HG03521 (cell line): ENCODE measurements around the gene SRGAP1.
"Not testable (repeated sequence)": the region's sequence is repeated elsewhere in the genome, so short reads cannot be mapped to it uniquely, and the experiment has no call there.

Experiments used
- ATAC-seq: cut with Tn5 transposase; IDR thresholded peaks from one replicate; pipeline ENCODE4 v1.9.1; 2021; ENCODE audit warnings: mild to moderate bottlenecking, moderate library complexity; ENCODE audit not compliant: unreplicated experiment

Gene SRGAP1

DNA sequence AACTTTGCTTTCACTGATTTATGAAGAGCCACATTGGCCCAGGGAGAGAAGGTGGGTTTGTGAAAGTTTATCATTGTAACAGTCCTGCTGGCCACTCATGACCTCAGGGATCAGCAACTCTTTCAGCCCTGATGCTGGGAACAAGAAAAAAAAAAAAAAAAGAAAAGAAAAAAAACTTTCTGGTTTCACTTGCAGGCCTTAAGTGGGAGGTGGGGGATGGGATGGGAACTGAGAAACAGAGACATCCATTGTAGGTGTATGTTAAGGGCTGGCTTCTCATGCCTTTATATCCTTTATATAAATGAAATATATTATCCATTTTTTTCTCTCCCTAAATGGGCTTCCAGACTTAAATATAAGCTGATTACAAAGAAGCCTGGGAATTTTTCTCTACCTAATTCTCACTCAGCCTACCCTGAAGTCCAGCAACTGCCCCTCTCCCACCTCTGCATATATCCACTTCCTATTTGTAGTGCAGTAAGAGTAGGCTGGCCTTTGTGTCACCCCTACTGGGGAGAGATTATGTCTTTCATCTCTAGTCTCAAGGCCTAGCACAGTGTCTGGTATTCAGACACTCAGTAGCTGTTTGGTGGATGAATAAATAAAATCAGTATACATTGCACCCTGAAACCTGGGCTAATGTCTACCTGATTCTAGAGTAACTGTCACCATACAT lies 190.5 kb downstream of the SRGAP1 start:
- ATAC-seq = no peak

DNA sequence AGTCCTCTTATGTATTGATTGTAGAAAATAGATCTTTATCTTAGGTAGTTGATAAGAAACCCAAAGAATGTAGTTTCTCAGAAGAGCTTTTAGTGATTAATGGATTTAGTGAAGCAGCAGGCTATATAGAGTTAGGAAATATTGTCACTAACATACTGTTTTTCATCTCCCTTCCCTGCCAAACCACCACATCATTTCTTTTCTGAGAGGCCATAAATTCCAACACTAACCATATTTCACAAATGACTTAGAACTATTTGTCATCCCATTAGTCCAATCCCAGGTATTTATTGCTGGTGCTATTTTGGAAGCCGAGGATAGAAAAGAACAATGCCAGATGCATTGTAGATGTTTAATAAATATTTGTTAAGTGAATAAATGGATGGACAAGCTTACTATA lies 191.9 kb downstream of the SRGAP1 start:
- no peak for ATAC-seq

- no peak for ATAC-seq
Observed at GRCh38 chr12:64039281-64039871, 194.9 kb downstream of the SRGAP1 start.

DNA sequence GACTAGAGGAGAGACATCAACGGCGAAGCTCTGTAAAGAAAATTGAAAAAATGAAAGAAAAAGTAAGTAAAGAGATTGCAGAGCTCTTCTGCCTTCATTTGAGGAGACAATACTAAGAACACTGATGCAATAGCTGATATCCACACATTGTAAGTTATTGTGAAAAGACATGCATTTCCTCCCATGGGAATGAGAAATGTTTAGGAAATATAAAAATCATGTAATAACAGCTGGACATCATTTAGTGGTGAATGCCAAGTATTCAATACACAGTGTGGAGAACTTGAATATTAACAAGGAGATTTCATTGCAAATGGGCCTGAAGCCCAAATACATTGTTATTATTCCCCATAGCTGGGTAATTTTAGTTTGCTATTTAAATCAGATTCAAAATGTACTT lies 198.4 kb downstream of the SRGAP1 start:
- no peak for ATAC-seq

DNA sequence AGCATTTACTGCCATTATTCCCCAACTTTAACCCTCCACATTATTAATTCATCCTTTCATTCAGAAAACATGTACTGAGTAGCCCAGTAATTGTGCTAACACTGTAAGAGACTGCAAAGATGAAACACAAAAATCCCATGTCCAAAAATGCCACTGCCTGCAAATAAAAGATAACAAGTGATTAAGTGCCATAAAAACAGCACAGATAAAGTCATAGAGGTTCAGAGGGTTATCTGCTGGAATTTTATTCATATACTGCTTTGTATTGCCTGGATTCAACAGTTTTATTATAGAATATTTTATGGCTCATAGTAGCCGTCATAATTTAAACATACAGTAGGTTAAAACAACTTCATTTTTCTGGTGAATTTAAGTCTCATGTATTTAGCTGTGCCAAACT lies 199.7 kb downstream of the SRGAP1 start:
- ATAC-seq = no peak

- ATAC-seq = no peak
Observed at GRCh38 chr12:64051057-64051456, 206.6 kb downstream of the SRGAP1 start.

- ATAC-seq = no peak
Observed at GRCh38 chr12:64053117-64053516, 208.6 kb downstream of the SRGAP1 start.

- no peak for ATAC-seq
Observed at GRCh38 chr12:64054079-64054520, 209.6 kb downstream of the SRGAP1 start.

DNA sequence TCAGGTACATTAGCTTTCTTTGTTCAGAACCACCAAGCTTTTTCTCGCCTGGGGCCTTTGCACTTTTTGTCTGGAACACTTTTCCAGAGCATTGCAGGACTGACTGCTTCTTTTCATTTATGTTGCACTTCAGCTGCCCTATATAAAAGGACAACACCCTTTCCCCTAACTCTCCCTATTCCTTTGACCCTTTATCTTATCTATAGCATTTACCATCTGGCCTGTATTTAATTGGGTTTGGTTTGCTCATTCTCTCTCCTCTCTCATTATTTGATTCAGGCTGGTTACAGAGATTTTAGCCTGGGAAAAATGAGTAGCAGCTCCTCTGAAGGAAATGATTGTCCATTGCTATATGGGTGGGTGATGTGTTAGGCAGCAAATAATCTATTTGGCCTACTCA lies 212.2 kb downstream of the SRGAP1 start:
- no peak for ATAC-seq

DNA sequence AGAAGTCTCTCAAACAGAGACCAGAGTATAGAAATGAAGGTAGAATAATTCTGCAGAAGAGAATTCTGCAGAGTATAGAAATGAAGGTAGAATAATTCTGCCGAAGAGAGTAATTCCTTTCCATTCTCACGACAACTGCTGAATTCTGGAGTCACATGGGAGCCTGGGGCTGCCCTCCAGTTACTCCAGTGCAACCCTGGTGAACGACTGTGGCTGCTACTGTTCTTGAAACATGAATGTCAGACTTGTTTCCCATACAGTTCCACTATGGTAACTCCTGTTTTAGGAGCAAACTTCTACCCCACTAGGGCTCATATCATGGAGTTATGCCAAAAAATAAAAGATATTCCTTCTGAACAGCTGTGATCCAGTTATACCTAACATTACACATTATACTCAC lies 213.2 kb downstream of the SRGAP1 start:
- no peak for ATAC-seq

DNA sequence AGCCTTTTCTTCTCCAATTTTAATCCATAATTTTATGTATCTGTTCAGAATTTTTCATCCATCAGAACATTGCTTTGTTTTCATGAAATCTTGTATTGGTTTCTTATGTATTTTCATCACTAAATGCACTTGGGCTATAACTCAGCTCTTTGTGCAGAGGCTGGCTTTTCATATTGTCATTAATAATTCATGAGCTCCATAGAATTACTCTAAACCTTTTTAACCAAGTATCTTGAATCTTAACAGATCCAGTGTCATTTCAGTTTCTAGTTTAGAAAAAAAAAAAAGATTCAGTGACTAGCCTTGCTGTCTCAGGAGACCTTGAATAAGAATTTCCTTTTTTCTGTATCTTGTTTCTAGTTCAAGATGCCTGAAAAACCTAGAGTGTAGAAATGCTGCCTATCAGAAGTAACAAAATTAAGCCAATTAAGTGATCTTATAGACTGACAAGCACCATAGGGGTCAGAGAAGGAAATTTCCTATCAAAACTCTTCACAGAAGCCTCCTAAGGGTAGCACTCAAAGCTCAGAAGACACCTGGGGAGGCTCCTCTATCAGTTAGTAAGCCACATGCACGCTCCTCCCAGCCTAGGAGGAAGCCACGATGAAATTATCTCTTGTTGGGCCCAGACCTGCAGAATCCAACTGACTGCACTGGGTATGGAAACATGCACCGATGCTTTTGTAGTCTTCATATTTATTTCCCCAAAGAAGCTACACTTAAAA lies 214.2 kb downstream of the SRGAP1 start:
- ATAC-seq = no peak

GRCh38 chr12:64059685-64060084 lies 215.2 kb downstream of the SRGAP1 start:
- ATAC-seq = no peak

GRCh38 chr12:64061868-64062375 lies 217.4 kb downstream of the SRGAP1 start:
- ATAC-seq = no peak

GRCh38 chr12:64063121-64063520 lies 218.6 kb downstream of the SRGAP1 start:
- ATAC-seq = no peak

- ATAC-seq = no peak
Observed at GRCh38 chr12:64064240-64064639, 219.7 kb downstream of the SRGAP1 start.

- ATAC-seq = no peak
Observed at GRCh38 chr12:64064706-64065105, 220.2 kb downstream of the SRGAP1 start.

GRCh38 chr12:64065881-64066451 lies 221.5 kb downstream of the SRGAP1 start:
- ATAC-seq = no peak

GRCh38 chr12:64066776-64067175 lies 222.3 kb downstream of the SRGAP1 start:
- ATAC-seq = no peak

DNA sequence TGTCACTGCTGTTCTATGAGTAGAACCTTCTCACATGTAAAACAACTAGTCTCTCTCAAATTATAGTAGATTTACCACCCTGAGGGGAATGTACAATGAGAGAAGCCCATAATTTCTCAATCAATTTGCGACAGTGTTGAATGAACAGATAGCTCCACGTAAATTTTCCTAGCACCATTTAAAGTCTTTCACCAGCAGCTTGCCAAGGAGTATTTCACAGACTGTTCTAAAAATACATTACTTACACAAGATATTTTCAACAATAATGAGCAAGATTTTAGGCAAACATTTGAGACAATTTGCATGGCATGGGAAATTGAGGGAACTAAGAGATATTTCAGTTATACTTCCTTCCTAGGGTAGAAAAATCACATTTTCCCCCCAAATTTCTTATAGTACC lies 226.0 kb downstream of the SRGAP1 start:
- ATAC-seq = no peak

DNA sequence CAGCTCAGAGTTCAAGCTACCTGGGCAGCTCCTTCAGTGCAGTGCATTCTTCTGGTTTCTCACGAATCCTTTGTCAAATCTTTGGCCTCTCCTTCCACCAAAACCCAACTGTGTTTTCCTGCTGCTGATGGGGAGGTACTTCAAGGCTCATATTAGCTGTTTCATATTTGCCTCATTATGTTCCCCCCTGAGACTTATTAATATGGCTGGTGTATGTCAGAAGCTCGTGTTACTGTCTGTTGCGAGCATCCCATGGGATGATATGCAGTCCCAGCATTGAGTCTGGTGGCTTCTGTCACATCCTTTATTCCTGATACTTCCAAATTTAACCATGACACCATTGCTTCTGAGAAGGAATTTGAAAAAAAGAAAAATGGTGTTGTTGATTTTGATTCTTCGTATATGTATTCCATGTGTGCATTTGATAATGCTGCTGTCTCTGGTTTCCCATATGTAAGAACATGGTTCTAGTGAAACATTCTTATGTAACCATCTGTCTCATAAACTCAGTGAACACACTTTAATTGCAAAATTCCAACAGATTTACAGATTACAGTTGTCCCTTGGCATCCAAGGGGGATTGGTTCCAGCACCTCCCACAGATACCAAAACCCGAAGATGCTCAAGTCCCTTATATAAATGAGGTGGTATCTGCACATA lies 228.5 kb downstream of the SRGAP1 start:
- ATAC-seq = no peak

DNA sequence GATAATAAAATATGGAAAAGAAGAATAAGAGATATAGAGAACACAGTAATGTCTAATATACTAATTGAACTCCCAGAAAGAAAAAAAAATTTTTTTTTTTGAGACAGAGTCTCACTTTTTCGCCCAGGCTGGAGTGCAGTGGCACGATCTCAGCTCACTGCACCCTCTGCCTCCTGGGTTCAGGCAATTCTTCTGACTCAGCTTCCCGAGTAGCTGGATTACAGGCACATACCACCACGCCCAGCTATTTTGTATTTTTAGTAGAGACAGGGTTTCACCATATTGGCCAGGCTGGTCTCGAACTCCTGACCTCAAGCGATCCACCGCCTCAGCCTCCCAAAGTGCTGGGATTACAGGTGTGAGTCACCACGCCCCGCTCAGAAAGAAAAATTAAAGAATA lies 232.1 kb downstream of the SRGAP1 start:
- ATAC-seq = not testable (repeated sequence)
